AG04449 (cell line): Measurements from ENCODE around the gene AADACL3.
"Not testable (repeated sequence)": the region's sequence is repeated elsewhere in the genome, so short reads cannot be mapped to it uniquely, and the experiment has no call there.

ENCODE experiments used
- CTCF ChIA-PET: fragments of 350-600 bp; formaldehyde crosslinking; extraction: SDS; loops from one replicate; lab custom pipeline; 2021; ENCODE audit warnings: antibody characterized with exemption; lab: Yijun Ruan, JAX
- POLR2A ChIA-PET: fragments of 400-600, 350-600 bp; formaldehyde crosslinking; extraction: SDS; loops from one replicate; lab custom pipeline; 2020; ENCODE audit warnings: antibody characterized with exemption, inconsistent platforms; lab: Yijun Ruan, JAX
- DNase-seq: peaks from one replicate; pipeline ENCODE4 v3.0.0-alpha.2; 2010; ENCODE audit warnings: low read depth, low spot score
- H3K4me3 ChIP-seq: 2 replicates; pipeline ENCODE4 v1.5.1; 2011; ENCODE audit warnings: low read depth, mild to moderate bottlenecking, control low read depth, low read length
- TF ChIP-seq, protein P1 (sequence below): IDR thresholded peaks from one replicate; pipeline ENCODE4 v1.5.1; 2011; ENCODE audit warnings: mild to moderate bottlenecking, moderate library complexity, low read length, control low read depth, inconsistent platforms; ENCODE audit not compliant: insufficient read depth; ENCODE audit errors: missing control alignments

The AADACL3 gene

DNA sequence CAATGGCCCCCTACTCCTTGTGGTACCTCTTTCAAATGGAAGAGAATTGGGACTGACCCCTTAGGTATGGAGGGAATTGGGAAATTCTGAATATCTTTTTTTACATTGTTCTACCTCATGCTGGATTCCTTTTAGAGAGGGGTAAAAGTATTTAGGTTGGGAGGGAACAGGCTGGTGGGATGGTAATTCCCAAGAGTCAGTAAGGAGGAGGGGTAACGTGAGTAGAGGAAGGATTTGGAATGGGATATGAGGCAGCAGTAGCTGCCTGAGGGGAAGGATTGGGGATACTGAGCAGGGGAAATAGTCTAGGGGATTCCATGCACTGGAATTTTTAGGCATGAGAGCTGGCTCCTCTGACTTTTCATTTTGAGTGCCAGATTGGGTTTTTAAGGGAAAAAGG is 3.8 kb upstream of the AADACL3 start:
- DNase-seq, result no peak
- CTCF ChIA-PET, result no interaction called here
- POLR2A ChIA-PET, result no interaction called here
- TF ChIP-seq, protein P1, sequence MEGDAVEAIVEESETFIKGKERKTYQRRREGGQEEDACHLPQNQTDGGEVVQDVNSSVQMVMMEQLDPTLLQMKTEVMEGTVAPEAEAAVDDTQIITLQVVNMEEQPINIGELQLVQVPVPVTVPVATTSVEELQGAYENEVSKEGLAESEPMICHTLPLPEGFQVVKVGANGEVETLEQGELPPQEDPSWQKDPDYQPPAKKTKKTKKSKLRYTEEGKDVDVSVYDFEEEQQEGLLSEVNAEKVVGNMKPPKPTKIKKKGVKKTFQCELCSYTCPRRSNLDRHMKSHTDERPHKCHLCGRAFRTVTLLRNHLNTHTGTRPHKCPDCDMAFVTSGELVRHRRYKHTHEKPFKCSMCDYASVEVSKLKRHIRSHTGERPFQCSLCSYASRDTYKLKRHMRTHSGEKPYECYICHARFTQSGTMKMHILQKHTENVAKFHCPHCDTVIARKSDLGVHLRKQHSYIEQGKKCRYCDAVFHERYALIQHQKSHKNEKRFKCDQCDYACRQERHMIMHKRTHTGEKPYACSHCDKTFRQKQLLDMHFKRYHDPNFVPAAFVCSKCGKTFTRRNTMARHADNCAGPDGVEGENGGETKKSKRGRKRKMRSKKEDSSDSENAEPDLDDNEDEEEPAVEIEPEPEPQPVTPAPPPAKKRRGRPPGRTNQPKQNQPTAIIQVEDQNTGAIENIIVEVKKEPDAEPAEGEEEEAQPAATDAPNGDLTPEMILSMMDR, result no peak
- no peak overlapping the region for H3K4me3 ChIP-seq

GRCh38 chr1:12712929-12713328 is 3.0 kb upstream of the AADACL3 start:
- no peak for DNase-seq
- POLR2A ChIA-PET, result no interaction called here
- H3K4me3 ChIP-seq, result no peak overlapping the region
- CTCF ChIA-PET, result no interaction called here
- TF ChIP-seq, protein P1, result no peak

GRCh38 chr1:12713651-12714050 is 2.3 kb upstream of the AADACL3 start:
- DNase-seq, H3K4me3 ChIP-seq, POLR2A ChIA-PET, CTCF ChIA-PET: not testable (repeated sequence)

DNA sequence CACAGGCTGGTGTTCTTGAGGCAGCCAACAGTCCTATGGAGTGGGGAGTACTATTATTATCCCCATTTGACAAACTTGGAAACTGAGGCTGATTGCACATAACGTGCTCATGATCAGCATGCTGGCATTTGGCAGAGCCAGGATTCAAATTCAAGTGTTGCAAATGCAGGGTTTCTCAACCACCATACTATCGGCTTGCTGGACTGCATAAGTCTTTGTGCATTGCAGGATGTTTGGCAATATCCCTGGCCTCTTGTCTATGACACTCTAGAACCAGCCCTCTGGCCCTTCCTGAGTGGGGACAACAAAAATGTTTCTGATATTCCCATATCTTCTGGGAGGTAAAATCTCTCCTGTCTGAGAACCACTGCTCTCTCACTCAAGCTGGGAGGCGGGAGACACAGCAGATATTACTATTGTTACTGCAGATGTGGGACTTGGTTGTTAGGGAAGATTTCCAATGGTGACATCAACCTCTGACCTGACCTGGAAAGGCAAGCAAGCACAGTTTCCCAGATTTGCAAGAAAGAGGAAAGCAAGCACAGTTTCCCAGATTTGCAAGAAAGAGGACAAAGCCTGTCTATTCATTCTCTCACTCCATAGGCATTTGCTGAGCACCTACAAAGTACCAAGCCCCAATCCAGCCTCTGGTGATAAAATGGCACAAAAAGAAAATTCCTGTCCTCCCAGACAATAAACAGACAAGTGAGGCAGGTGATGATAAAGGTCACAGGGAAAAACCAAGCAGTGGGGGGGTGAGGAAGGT is 1.0 kb upstream of the AADACL3 start:
- H3K4me3 ChIP-seq, result no peak overlapping the region
- TF ChIP-seq, protein P1, result no peak
- DNase-seq, result no peak
- CTCF ChIA-PET, result no interaction called here
- POLR2A ChIA-PET, result no interaction called here

GRCh38 chr1:12717301-12717838 is 1.5 kb downstream of the AADACL3 start:
- POLR2A ChIA-PET, result no interaction called here
- H3K4me3 ChIP-seq, result no peak overlapping the region
- no peak for DNase-seq
- CTCF ChIA-PET, result no interaction called here
- TF ChIP-seq, protein P1, result no peak

- H3K4me3 ChIP-seq, result no peak overlapping the region
- CTCF ChIA-PET, result interaction anchor here (1.6 kb wide), 1 partner anchor 12 kb away, joined by 3 read pairs; no protein-coding TSS in a partner anchor
- POLR2A ChIA-PET, result no interaction called here
- DNase-seq, result no peak
- TF ChIP-seq, protein P1, result no peak
Measured at GRCh38 chr1:12722626-12723025, 6.7 kb downstream of the AADACL3 start.

- no peak for DNase-seq
- ChIA-PET POLR2A (no interaction called here), CTCF (no interaction called here)
- H3K4me3 ChIP-seq, result no peak overlapping the region
- TF ChIP-seq, protein P1, result no peak
Measured at GRCh38 chr1:12728391-12728790, 12.5 kb downstream of the AADACL3 start.
